Gastroesophageal sphincter (tissue), 3 donors: ENCODE data around the gene INPP4B.

Experiments
- EP300 ChIP-seq: sonication (generic); formaldehyde crosslinking; IDR thresholded peaks from one replicate; pipeline ENCODE4 v1.6.1; 2017; ENCODE audit warnings: antibody characterized with exemption, mild to moderate bottlenecking
- POLR2A ChIP-seq, 2 donors: fragments of 450-650 bp; IDR thresholded peaks; one replicate each; pipeline ENCODE4 v1.6.1; 2017; ENCODE audit warnings: antibody characterized with exemption in 2 of 2, mild to moderate bottlenecking in 2 of 2, moderate library complexity in 1 of 2
- POLR2AphosphoS5 ChIP-seq: sonication (generic); formaldehyde crosslinking; IDR thresholded peaks from one replicate; pipeline ENCODE4 v1.6.1; 2017; ENCODE audit warnings: antibody characterized with exemption
- TF ChIP-seq, protein P1 (sequence below), 4 experiments: fragments of 200-600 bp in 2 of 4; fragments of 450-650 bp in 2 of 4; sonication (generic) in 1 of 4; IDR thresholded peaks; one replicate each; pipeline ENCODE4 v1.5.1; 2017 to 2019; ENCODE audit warnings: antibody characterized with exemption in 4 of 4, mild to moderate bottlenecking in 2 of 4, moderate library complexity in 2 of 4

DNA sequence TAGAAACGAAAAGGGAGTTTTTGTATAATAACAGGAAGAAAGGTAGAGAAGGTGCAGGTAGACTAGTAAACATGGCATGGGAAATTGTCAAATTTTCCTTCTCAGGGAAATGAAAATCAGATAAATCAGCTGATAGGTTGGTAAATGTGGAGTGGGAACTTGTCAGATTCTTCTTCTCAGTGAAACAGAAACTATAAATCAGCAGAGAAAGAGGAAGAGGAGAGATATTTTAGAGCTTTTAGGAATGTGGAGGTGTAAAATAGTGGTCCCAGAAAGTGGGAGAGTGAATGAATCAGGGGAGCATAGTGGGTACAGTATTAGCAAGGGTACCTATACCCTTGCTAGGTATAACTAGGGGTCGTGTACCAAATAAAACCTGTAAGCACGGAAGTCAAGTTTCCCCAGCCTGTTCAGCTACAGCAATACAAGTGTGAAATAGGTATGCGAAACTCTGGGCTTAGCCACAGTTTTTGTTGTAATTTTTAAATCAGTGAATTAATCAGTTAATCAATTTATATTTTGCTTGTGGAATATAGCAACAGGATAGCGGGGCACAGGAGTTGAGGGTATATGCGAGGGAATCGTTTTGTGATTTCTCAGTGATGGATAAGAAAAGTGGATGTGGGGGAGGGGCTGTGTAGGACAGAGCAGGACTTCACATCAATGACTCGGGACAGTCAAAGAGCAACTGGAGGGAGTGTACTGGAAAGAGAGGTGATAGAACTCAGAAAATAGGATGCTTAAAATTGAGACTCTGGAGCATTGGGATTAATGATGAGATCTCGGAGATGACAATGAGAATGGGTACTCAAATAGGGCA lies 561.5 kb downstream of the INPP4B start:
- TF ChIP-seq POLR2A (IDR thresholded peaks at IDR 0.05): no peak
- TF ChIP-seq POLR2AphosphoS5: no peak
- TF ChIP-seq, protein P1, sequence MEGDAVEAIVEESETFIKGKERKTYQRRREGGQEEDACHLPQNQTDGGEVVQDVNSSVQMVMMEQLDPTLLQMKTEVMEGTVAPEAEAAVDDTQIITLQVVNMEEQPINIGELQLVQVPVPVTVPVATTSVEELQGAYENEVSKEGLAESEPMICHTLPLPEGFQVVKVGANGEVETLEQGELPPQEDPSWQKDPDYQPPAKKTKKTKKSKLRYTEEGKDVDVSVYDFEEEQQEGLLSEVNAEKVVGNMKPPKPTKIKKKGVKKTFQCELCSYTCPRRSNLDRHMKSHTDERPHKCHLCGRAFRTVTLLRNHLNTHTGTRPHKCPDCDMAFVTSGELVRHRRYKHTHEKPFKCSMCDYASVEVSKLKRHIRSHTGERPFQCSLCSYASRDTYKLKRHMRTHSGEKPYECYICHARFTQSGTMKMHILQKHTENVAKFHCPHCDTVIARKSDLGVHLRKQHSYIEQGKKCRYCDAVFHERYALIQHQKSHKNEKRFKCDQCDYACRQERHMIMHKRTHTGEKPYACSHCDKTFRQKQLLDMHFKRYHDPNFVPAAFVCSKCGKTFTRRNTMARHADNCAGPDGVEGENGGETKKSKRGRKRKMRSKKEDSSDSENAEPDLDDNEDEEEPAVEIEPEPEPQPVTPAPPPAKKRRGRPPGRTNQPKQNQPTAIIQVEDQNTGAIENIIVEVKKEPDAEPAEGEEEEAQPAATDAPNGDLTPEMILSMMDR (IDR thresholded peaks at IDR 0.05): no peak
- no peak for TF ChIP-seq EP300
